K562 (cell line): ENCODE data around the gene MVP. TPM values are rescaled to one million over a fixed set of nuclear protein-coding genes. Genes with fewer than 3 reads are reported as not detected.

ENCODE experiments used
- FIP1L1 ChIP-seq: fragments of 200-400 bp; formaldehyde crosslinking; IDR thresholded peaks from 2 replicates; pipeline ENCODE4 v1.6.1; 2018; ENCODE audit warnings: mild to moderate bottlenecking, low read depth, low read length; ENCODE audit not compliant: poor library complexity, severe bottlenecking
- FOXP4 ChIP-seq: sonication (generic); formaldehyde crosslinking; IDR thresholded peaks from 2 replicates; pipeline ENCODE4 v1.8.0; 2022; ENCODE audit warnings: mild to moderate bottlenecking, missing genetic modification reagents, borderline replicate concordance
- JUND ChIP-seq, 2 experiments: IDR thresholded peaks; 2 replicates in 1 of 2; 3 replicates in 1 of 2; pipeline ENCODE4 v1.6.1; 2011; ENCODE audit warnings: borderline replicate concordance in 2 of 2, low read depth in 2 of 2, low read length in 2 of 2, improper control_type of control experiment in 1 of 2, missing biosample characterization in 1 of 2, missing genetic modification characterization in 1 of 2, missing genetic modification reagents in 1 of 2
- MCM3 ChIP-seq: fragments of 450-650 bp; IDR thresholded peaks from 2 replicates; pipeline ENCODE4 v1.6.1; 2016
- NR2C1 ChIP-seq, 2 experiments: fragments of 450-650 bp; IDR thresholded peaks; 2 replicates each; pipeline ENCODE4 v1.6.1; 2017; ENCODE audit warnings: mild to moderate bottlenecking in 2 of 2, antibody characterized with exemption in 1 of 2, inconsistent platforms in 1 of 2, missing compliant biosample characterization in 1 of 2, missing genetic modification characterization in 1 of 2
- NRF1 ChIP-seq, 2 experiments: fragments of 450-650 bp; IDR thresholded peaks in 1 of 2; conservative IDR thresholded peaks in 1 of 2; 2 replicates each; pipeline ENCODE4 v1.6.1; 2014; ENCODE audit warnings: mild to moderate bottlenecking in 2 of 2
- PKNOX1 ChIP-seq: fragments of 450-650 bp; IDR thresholded peaks from 2 replicates; pipeline ENCODE4 v1.6.1; 2016
- RAD51 ChIP-seq: fragments of 450-650 bp; IDR thresholded peaks from 2 replicates; pipeline ENCODE4 v1.7.1; 2016; ENCODE audit warnings: low read depth, mild to moderate bottlenecking, borderline replicate concordance
- SRSF3 ChIP-seq: fragments of 200-400 bp; formaldehyde crosslinking; IDR thresholded peaks from 2 replicates; pipeline ENCODE4 v1.6.1; 2016; ENCODE audit warnings: mild to moderate bottlenecking, low read length, moderate library complexity; ENCODE audit not compliant: insufficient read depth
- USF2 ChIP-seq: sonication (generic); formaldehyde crosslinking; IDR thresholded peaks from 2 replicates; pipeline ENCODE4 v1.5.0; 2020; ENCODE audit warnings: missing genetic modification reagents
- polyA plus RNA-seq, 8 experiments: library from polyadenylated mRNA; depleted of rRNA in 4 of 8; stranded (reverse) in 5 of 8; unstranded in 3 of 8; fragments of >200 nt; fragmentation: Nextera tagmentation in 2 of 8; fragmentation: Illumina TruSeq in 1 of 8; extraction: Ambion mirVana in 2 of 8; extraction: Trizol in 1 of 8; gene quantifications; 2 replicates each; pipeline versions ENCODE4 v1.2.1 to v1.2.3, GENCODE V29; 2011 to 2014; ENCODE audit warnings: inconsistent platforms in 1 of 8, missing spikeins in 1 of 8
- total RNA-seq, 7 experiments: library from RNA; depleted of rRNA in 6 of 7; stranded (reverse); fragments of >200 nt in 6 of 7; fragmentation: Illumina TruSeq in 2 of 7; extraction: Trizol in 2 of 7; gene quantifications; 2 replicates each; pipeline versions ENCODE4 v1.2.1 to v1.2.3, GENCODE V29; 2011 to 2021; ENCODE audit warnings: low replicate concordance in 1 of 7

The MVP gene
- total and polyA plus RNA-seq, 9 of the 15 experiments (the other 6 are each of a cell fraction or from before 2014, with no cell fraction given), result 0.39 to 1.9 (median 0.76) TPM; not detected in 2

- TF ChIP-seq FOXP4 (CRISPR knock-in tag) (no peak), JUND (IDR thresholded peaks at IDR 0.05; ENCODE audit: borderline replicate concordance, low read depth, low read length) (0 out of 2 replicates have a peak, but pooled peaks have one; percentile 11), JUND (tag; IDR thresholded peaks at IDR 0.05; ENCODE audit: borderline replicate concordance, low read depth, low read length) (peak; percentile 26; the same call in 1 of the 3 replicates), USF2 (CRISPR knock-in tag) (no peak), PKNOX1 (peak; percentile 66), MCM3 (no peak), NRF1 (conservative IDR thresholded peaks at IDR 0.05 in 1 of 2, IDR thresholded peaks at IDR 0.05 in 1 of 2) (peak; percentile 84 to 87), FIP1L1 (no peak), SRSF3 (no peak), NR2C1 (IDR thresholded peaks at IDR 0.05) (no peak), NR2C1 (tag; IDR thresholded peaks at IDR 0.05) (no peak), RAD51 (no peak)
These were observed 57.2 kb downstream of the MVP start (continued) for GRCh38 chr16:29877266-29877961.
